Right renal cortex interstitium (tissue), 3 donors: ENCODE measurements around the gene RAPGEF6. TPM values are rescaled to one million over a fixed set of nuclear protein-coding genes. Genes with fewer than 3 reads are reported as not detected.

Experiments
- polyA plus RNA-seq, 3 donors: library from polyadenylated mRNA; unstranded; fragments of 120-200 nt; gene quantifications; one replicate each; pipeline ENCODE4 v1.2.1, GENCODE V29; 2013; ENCODE audit not compliant: insufficient read length in 3 of 3

The RAPGEF6 gene
- polyA plus RNA-seq, 3 donors, result 13.3 to 18.3 (median 14.7) TPM

Other genes with a start within 250 kb of the RAPGEF6 start
- 10 to 100 TPM; 14.7 to 15.7 (median 15.1) TPM for gene FNIP1, start 161.8 kb upstream of the RAPGEF6 start, polyA plus RNA-seq